ENCODE measurements around the gene FBXO9. TPM values are rescaled to one million over a fixed set of nuclear protein-coding genes. Genes with fewer than 3 reads are reported as not detected.

The FBXO9 gene
- total RNA-seq, 4 donors from 2014 or later: 35.2 to 113 (median 43.2) TPM

- no peak overlapping the region for H3K4me3 ChIP-seq
- H3K4me1 ChIP-seq: no peaks in the 10 kb centered on the region
- WGBS: 84% methylated on average over 3 of the region's 3 CpGs
- no peak overlapping the region for H3K27ac ChIP-seq
- TF ChIP-seq EP300 (IDR thresholded peaks at IDR 0.05): no peak
- H3K27me3 ChIP-seq: no peaks in the 10 kb centered on the region
- H3K36me3 ChIP-seq: peaks cover 62% of the 10 kb centered on the region
- no peak for DNase-seq (ENCODE audit: low spot score in 2 of 2)
- H3K9me3 ChIP-seq: no peaks in the 10 kb centered on the region
Measured at GRCh38 chr6:53026526-53026925, 38.7 kb upstream of the FBXO9 start.

GRCh38 chr6:53027131-53027718 lies 38.0 kb upstream of the FBXO9 start:
- Histone ChIP-seq H3K9me3 (no peaks in the 10 kb centered on the region), H3K36me3 (peaks cover 65% of the 10 kb centered on the region), H3K4me1 (no peaks in the 10 kb centered on the region), H3K27me3 (no peaks in the 10 kb centered on the region), H3K27ac (no peak overlapping the region), H3K4me3 (no peak overlapping the region)
- WGBS: 77% methylated on average over 5 of the region's 5 CpGs
- TF ChIP-seq POLR2A (IDR thresholded peaks at IDR 0.05): no peak
- no peak for TF ChIP-seq EP300 (IDR thresholded peaks at IDR 0.05)
- no peak for TF ChIP-seq POLR2AphosphoS5 (IDR thresholded peaks at IDR 0.05)
- TF ChIP-seq CTCF (IDR thresholded peaks at IDR 0.05): no peak
- no peak for DNase-seq (ENCODE audit: low spot score in 2 of 2)

GRCh38 chr6:53028467-53028866 lies 36.7 kb upstream of the FBXO9 start:
- 95% methylated on average over 1 of the region's 1 CpG for WGBS
- DNase-seq (ENCODE audit: low spot score in 2 of 2): no peak
- H3K27ac ChIP-seq: no peak overlapping the region
- no peak overlapping the region for H3K4me3 ChIP-seq
- no peaks in the 10 kb centered on the region for H3K27me3 ChIP-seq
- no peaks in the 10 kb centered on the region for H3K4me1 ChIP-seq
- no peak for TF ChIP-seq POLR2AphosphoS5 (IDR thresholded peaks at IDR 0.05)
- no peak for TF ChIP-seq EP300 (IDR thresholded peaks at IDR 0.05)
- TF ChIP-seq POLR2A (IDR thresholded peaks at IDR 0.05): no peak
- TF ChIP-seq CTCF (IDR thresholded peaks at IDR 0.05): no peak
- H3K36me3 ChIP-seq: peaks cover 65% of the 10 kb centered on the region
- H3K9me3 ChIP-seq: no peaks in the 10 kb centered on the region

- H3K36me3 ChIP-seq: peaks cover 66% of the 10 kb centered on the region
Measured at GRCh38 chr6:53029257-53029656, 35.9 kb upstream of the FBXO9 start.

GRCh38 chr6:53029761-53030160 lies 35.4 kb upstream of the FBXO9 start:
- Histone ChIP-seq H3K27me3 (no peaks in the 10 kb centered on the region), H3K4me1 (no peaks in the 10 kb centered on the region), H3K27ac (no peak overlapping the region), H3K36me3 (peaks cover 66% of the 10 kb centered on the region), H3K4me3 (no peak overlapping the region), H3K9me3 (no peaks in the 10 kb centered on the region)
- no peak for DNase-seq (ENCODE audit: low spot score in 2 of 2)
- 90% methylated on average over 3 of the region's 3 CpGs for WGBS
- TF ChIP-seq EP300 (IDR thresholded peaks at IDR 0.05) (no peak), CTCF (IDR thresholded peaks at IDR 0.05) (no peak), POLR2AphosphoS5 (IDR thresholded peaks at IDR 0.05) (no peak), POLR2A (IDR thresholded peaks at IDR 0.05) (no peak)

More at GRCh38 chr6:53029257-53029656, 35.9 kb upstream of the FBXO9 start:
- Histone ChIP-seq H3K4me1 (no peaks in the 10 kb centered on the region), H3K4me3 (no peak overlapping the region), H3K9me3 (no peaks in the 10 kb centered on the region), H3K27ac (no peak overlapping the region), H3K27me3 (no peaks in the 10 kb centered on the region)
- DNase-seq (ENCODE audit: low spot score in 2 of 2): no peak
- TF ChIP-seq CTCF (IDR thresholded peaks at IDR 0.05): no peak
- TF ChIP-seq EP300 (IDR thresholded peaks at IDR 0.05): no peak
- no peak for TF ChIP-seq POLR2AphosphoS5 (IDR thresholded peaks at IDR 0.05)
- TF ChIP-seq POLR2A (IDR thresholded peaks at IDR 0.05): no peak

- no peak overlapping the region for H3K4me3 ChIP-seq
- DNase-seq (ENCODE audit: low spot score in 2 of 2): no peak
- no peaks in the 10 kb centered on the region for H3K27me3 ChIP-seq
- H3K4me1 ChIP-seq: no peaks in the 10 kb centered on the region
- no peak for TF ChIP-seq POLR2AphosphoS5 (IDR thresholded peaks at IDR 0.05)
- TF ChIP-seq CTCF (IDR thresholded peaks at IDR 0.05): no peak
- TF ChIP-seq EP300 (IDR thresholded peaks at IDR 0.05): no peak
- no peak for TF ChIP-seq POLR2A (IDR thresholded peaks at IDR 0.05)
- H3K9me3 ChIP-seq: no peaks in the 10 kb centered on the region
- no peak overlapping the region for H3K27ac ChIP-seq
- H3K36me3 ChIP-seq: peaks cover 65% of the 10 kb centered on the region
- WGBS: 90% methylated on average over 4 of the region's 4 CpGs
Measured at GRCh38 chr6:53031281-53031680, 33.9 kb upstream of the FBXO9 start.
